ENCODE data around the gene IFNA10.
"Not testable (repeated sequence)": the region's sequence is repeated elsewhere in the genome, so short reads cannot be mapped to it uniquely, and the experiment has no call there.

Gene IFNA10

DNA sequence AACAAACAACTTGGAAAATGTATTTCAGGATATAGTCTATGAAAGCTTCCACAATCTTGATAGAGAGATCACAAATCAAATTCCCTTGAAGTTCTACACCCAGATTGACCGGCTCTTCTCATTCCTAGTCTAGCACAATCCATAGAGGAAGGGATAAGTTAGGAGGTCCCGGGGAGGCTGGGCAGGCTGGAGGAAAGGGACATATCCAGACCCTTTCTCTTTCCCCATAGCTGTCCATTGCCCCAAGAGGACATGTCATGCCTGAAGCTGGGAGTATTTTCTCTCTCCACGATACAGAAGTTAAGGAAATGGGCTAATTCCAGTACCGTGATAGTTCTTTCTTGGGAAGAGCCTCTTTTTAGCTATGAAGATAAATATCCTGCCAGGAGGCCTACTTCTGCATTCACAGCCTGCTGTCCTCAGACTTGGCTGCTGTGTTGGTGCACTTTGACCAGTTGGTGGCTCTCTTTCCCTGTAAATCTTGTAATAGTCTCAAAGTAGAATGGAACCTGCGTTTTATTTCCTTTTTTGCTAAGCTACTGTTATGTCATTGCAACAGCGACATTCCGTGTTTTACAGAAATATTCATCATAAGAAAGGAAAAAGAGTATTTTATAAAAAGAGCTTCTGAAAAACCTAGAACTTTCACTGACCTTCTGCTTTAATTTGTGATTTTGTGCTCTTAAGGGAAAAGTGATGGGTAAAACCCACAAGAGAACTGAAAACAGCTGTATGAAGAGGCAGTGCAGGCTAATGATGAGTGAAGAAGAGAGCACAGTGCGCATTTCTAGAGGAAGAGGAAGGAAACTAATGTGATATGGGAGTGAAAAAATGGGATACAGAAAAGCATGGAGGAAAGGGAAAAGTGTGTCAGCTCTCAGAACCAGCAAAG is 28.8 kb upstream of the IFNA10 start:
- not testable (repeated sequence) for H3K4me3 ChIP-seq; DNase-seq (ENCODE audit: low spot score); H3K27ac ChIP-seq
- peak; percentile 15 for TF ChIP-seq CTCF (IDR thresholded peaks at IDR 0.05)

GRCh38 chr9:21234153-21234687 is 27.3 kb upstream of the IFNA10 start:
- no peak for DNase-seq (ENCODE audit: low spot score)
- no peak for TF ChIP-seq CTCF (IDR thresholded peaks at IDR 0.05)
- Histone ChIP-seq H3K27ac (no peak overlapping the region), H3K4me3 (no peak overlapping the region)

DNA sequence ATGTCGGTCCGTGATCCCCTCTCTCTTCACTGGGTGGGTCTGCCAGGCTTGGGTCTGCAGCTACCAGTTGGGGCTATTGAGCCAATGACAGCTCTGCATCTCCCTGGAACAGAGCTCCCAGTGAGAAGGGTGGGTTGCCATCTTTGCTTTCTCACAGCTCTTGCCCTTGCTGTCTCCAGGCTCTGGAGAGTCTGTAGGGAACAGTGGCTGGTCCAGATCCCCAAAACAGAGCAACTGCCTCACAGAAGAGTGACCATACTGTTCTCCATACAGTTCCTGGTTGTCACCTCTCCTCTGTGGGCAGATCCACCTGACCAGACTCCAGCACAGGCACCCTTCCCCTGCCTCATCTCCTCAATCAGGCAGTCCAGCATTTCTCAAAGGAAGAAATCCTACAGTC is 26.3 kb upstream of the IFNA10 start:
- no peak overlapping the region for H3K4me3 ChIP-seq
- TF ChIP-seq CTCF (IDR thresholded peaks at IDR 0.05): no peak
- DNase-seq (ENCODE audit: low spot score): no peak
- H3K27ac ChIP-seq: no peak overlapping the region

- Histone ChIP-seq H3K27ac (no peak within 1 kb of the TSS), H3K4me3 (no peak within 1 kb of the TSS)
- DNase-seq (ENCODE audit: low spot score): no peak
- no peak for TF ChIP-seq CTCF (IDR thresholded peaks at IDR 0.05)
Measured at GRCh38 chr9:21228122-21228521, 21.2 kb upstream of the IFNA10 start, which contains the start of gene IFNA17. IFNA17 (minus strand) TSS chr9:21228222; CDS start chr9:21228173, 49 bp downstream.

DNA sequence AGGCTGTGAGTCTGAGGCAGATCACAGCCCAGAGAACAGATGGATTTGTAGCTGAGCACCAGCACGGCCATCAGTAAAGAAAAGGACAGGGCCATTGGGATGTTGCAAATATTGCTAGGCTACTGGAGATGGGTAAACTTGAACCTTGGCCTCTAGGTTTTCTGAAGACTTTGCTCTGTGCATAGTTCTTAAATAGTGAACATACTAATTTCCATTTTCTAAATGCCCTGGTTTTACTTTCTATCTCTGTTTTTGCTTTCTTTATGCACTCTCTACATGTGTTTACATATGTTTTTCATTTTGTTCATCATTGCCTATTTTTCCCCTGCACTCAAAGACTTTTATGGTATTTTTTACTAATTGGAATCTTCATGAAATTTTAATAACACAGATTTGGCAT is 10.3 kb upstream of the IFNA10 start, which contains the start of gene IFNA16:
Gene IFNA16 (minus strand): TSS at position 101 of the 400 bp plus-strand sequence. CDS start 6 bp downstream, at position 95.
- not testable (repeated sequence) for H3K4me3 ChIP-seq, H3K27ac ChIP-seq

DNA sequence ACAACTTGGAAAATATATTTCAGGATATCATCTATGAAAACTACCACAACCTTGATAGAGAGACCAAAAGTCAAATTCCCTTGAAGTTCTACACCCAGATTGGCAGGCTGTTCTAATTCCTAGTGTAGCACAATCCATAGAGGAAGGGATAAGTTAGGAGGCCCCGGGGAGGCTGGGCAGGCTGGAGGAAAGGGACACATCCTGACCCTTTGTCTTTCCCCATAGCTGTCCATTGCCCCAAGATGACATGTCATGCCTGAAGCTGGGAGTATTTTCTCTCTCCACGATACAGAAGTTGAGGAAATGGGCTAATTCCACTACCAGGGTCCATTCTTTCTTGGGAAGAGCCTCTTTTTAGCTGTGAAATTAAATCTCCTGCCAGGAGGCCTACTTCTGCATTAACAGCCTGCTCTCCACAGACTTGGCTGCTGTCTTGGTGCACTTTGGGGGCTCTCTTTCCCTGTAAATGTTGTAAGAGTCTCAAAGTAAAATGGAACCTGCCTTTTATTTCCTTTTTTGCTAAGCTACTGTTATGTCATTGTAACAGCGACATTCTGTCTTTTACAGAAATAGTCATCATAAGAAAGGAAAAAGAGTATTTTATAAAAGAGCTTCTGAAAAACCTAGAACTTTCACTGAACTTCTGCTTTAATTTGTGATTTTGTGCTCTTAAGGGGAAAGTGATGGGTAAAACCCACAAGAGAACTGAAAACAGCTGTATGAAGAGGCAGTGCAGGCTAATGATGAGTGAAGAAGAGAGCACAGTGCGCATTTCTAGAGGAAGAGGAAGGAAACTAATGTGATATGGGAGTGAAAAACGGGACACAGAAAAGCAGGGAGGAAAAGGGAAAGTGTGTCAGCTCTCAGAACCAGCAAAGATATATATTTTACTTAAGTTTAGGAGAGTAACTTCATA is 6.7 kb upstream of the IFNA10 start:
- H3K4me3 ChIP-seq; H3K27ac ChIP-seq; DNase-seq (ENCODE audit: low spot score): not testable (repeated sequence)

More for the DNA sequence above, 10.3 kb upstream of the IFNA10 start, which contains the start of gene IFNA16:
- not testable (repeated sequence) for DNase-seq (ENCODE audit: low spot score)

- not testable (repeated sequence) for H3K27ac ChIP-seq; H3K4me3 ChIP-seq; DNase-seq (ENCODE audit: low spot score)
Measured at GRCh38 chr9:21212160-21212559, 5.2 kb upstream of the IFNA10 start.

GRCh38 chr9:21210782-21211181 is 3.8 kb upstream of the IFNA10 start:
- not testable (repeated sequence) for DNase-seq (ENCODE audit: low spot score); H3K27ac ChIP-seq

More at GRCh38 chr9:21210782-21211181, 3.8 kb upstream of the IFNA10 start:
- H3K4me3 ChIP-seq: not testable (repeated sequence)

Data from coronary artery (tissue), 2 donors.